Stimulated activated CD8-positive, alpha-beta memory T cell treated with anti-CD3 and anti-CD28 coated beads, Interleukin-15, amount 100 ng/mL, for 1 hour (primary cell): ENCODE results near the gene CFAP251.
"Not testable (repeated sequence)": the region's sequence is repeated elsewhere in the genome, so short reads cannot be mapped to it uniquely, and the experiment has no call there.

Experiments
- DNase-seq: peaks from one replicate; pipeline ENCODE4 v3.0.0-alpha.2; 2020; ENCODE audit warnings: low read depth

CFAP251 gene

GRCh38 chr12:121905746-121906145 is 12.6 kb upstream of the CFAP251 start:
- no peak for DNase-seq

GRCh38 chr12:121908702-121909101 is 9.7 kb upstream of the CFAP251 start:
- DNase-seq, result no peak

GRCh38 chr12:121911824-121912585 is 6.4 kb upstream of the CFAP251 start:
- no peak for DNase-seq

- DNase-seq, result no peak
Measured at GRCh38 chr12:121915841-121916321, 2.5 kb upstream of the CFAP251 start.

GRCh38 chr12:121916719-121917118 is 1.7 kb upstream of the CFAP251 start:
- no peak for DNase-seq

GRCh38 chr12:121918679-121919038 is 267 bp downstream of the CFAP251 start:
- DNase-seq, result no peak

- no peak for DNase-seq
Measured at GRCh38 chr12:121921066-121921465, 2.7 kb downstream of the CFAP251 start.

GRCh38 chr12:121925358-121925695 is 6.9 kb downstream of the CFAP251 start:
- DNase-seq, result no peak

GRCh38 chr12:121926874-121927706 is 8.7 kb downstream of the CFAP251 start:
- no peak for DNase-seq

- DNase-seq, result no peak
Measured at GRCh38 chr12:121927813-121928212, 9.4 kb downstream of the CFAP251 start.

GRCh38 chr12:121929545-121929944 is 11.2 kb downstream of the CFAP251 start:
- not testable (repeated sequence) for DNase-seq

GRCh38 chr12:121930862-121931261 is 12.5 kb downstream of the CFAP251 start:
- no peak for DNase-seq

- DNase-seq, result no peak
Measured at GRCh38 chr12:121932176-121932536, 13.8 kb downstream of the CFAP251 start.

- DNase-seq, result no peak
Measured at GRCh38 chr12:121932914-121933521, 14.6 kb downstream of the CFAP251 start.

- no peak for DNase-seq
Measured at GRCh38 chr12:121933522-121934308, 15.3 kb downstream of the CFAP251 start.

GRCh38 chr12:121934309-121934664 is 15.9 kb downstream of the CFAP251 start:
- no peak for DNase-seq

- no peak for DNase-seq
Measured at GRCh38 chr12:121937654-121938053, 19.3 kb downstream of the CFAP251 start.

GRCh38 chr12:121939186-121939585 is 20.8 kb downstream of the CFAP251 start:
- no peak for DNase-seq

GRCh38 chr12:121939992-121940766 is 21.8 kb downstream of the CFAP251 start:
- DNase-seq, result no peak

GRCh38 chr12:121942145-121942718 is 23.8 kb downstream of the CFAP251 start:
- no peak for DNase-seq

- DNase-seq, result no peak
Measured at GRCh38 chr12:121943926-121944325, 25.5 kb downstream of the CFAP251 start.
